ENCODE results near the gene ANKS6.

GRCh38 chr9:98808411-98808815 is 12.1 kb upstream of the ANKS6 start:
- TF ChIP-seq POLR2AphosphoS5 (IDR thresholded peaks at IDR 0.05; ENCODE audit: low read depth, low read length) (no peak), TAF1 (IDR thresholded peaks at IDR 0.05; ENCODE audit: borderline replicate concordance, insufficient read depth, low read length) (no peak), SIN3A (IDR thresholded peaks at IDR 0.05; ENCODE audit: borderline replicate concordance, insufficient read depth, low read length) (no peak)
